GM03348 (cell line): ENCODE measurements around the gene COPB2.

Source experiments
- DNase-seq: peaks from one replicate; pipeline ENCODE4 v3.0.0; 2012; ENCODE audit warnings: low spot score

Gene COPB2

GRCh38 chr3:139307601-139308555 lies 81.6 kb downstream of the COPB2 start:
- no peak for DNase-seq
